ENCODE measurements around the gene FAAP20.

FAAP20 gene

GRCh38 chr1:2163205-2163604, 31.4 kb downstream of the FAAP20 start:
- Histone ChIP-seq H3K9me3 (ENCODE audit: control insufficient read depth, insufficient read depth, low read depth, low read length) (peaks cover 3% of the 10 kb centered on the region; the same call in 1 of the 2 replicates), H3K27ac (ENCODE audit: low read depth, low read length) (no peak overlapping the region), H3K4me1 (ENCODE audit: control insufficient read depth, insufficient read depth, low read length) (peaks cover 4% of the 10 kb centered on the region; the same call in 1 of the 2 replicates), H3K27me3 (ENCODE audit: control insufficient read depth, insufficient read depth, low read length) (no peaks in the 10 kb centered on the region), H3K9ac (ENCODE audit: low read length) (no peak overlapping the region), H3K36me3 (ENCODE audit: control insufficient read depth, insufficient read depth, low read length) (peaks cover 24% of the 10 kb centered on the region), H3K4me3 (ENCODE audit: low read depth, low read length) (no peak overlapping the region)

DNA sequence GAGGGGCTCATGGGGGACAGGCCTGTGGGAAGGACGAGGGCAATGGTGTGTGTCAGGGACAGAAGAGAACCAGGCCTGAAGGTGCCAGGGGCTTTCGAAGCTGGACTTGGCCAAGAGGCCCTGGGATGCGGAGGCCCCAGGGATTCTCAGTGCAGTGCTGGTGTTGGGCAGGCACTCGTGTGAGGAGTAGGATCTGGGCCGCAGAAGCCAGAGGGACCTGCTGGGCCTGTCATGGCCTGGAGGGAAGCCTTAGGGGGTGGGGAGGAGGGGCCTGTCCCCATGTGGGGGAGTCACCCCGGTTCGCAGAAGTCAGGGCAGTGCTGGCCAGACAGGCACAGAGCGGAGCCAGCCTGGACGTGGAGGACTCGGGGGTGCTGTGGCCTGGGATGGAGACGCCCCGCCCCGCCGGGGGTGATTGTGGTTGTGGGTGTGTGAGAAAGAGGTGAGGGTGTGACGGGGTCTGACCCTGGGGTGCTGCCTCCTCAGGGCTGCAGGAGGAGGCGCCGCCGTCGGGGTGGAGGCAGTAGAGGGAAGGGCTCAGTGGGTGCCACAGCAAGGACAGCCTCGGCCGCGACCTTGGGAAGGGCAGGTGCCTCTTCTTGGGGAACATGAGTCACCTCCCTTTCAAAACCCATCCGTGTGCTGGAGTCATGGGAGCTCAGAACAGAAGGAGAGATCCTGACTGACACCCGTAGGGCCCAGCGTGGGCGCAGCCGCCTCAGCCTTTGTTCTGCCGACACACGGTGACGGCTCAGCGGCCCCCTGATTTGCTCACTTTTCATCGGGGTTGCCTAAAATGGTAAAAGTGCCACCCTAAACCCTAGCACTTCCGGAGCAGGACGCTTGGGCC, 33.9 kb downstream of the FAAP20 start:
- Histone ChIP-seq H3K27me3 (ENCODE audit: control insufficient read depth, insufficient read depth, low read length) (no peaks in the 10 kb centered on the region), H3K4me1 (ENCODE audit: control insufficient read depth, insufficient read depth, low read length) (peaks cover 4% of the 10 kb centered on the region; the same call in 1 of the 2 replicates), H3K9ac (ENCODE audit: low read length) (no peak overlapping the region), H3K36me3 (ENCODE audit: control insufficient read depth, insufficient read depth, low read length) (peaks cover 39% of the 10 kb centered on the region), H3K9me3 (ENCODE audit: control insufficient read depth, insufficient read depth, low read depth, low read length) (peaks cover 3% of the 10 kb centered on the region; the same call in 1 of the 2 replicates), H3K4me3 (ENCODE audit: low read depth, low read length) (no peak overlapping the region), H3K27ac (ENCODE audit: low read depth, low read length) (no peak overlapping the region)

DNA sequence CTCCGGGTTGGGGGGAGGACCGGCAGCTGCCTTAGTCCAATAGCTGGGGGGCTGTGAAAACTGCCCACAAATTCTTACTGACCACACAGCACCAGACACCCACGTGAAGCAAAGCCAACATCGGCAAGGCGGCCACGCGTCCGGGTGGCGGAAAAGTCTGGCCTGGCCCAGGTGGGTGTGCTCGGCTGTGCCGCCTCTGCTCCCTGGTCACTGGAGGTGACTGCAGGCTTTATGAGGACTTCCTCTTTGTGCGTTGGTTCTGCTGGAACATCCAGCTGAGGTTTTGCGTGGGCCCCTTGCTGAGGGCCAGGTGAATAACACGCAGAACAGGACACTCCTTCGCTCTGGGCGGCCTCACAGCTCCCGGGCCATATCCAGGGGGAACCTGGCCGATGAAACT, 35.4 kb downstream of the FAAP20 start:
- Histone ChIP-seq H3K27ac (ENCODE audit: low read depth, low read length) (no peak overlapping the region), H3K9ac (ENCODE audit: low read length) (no peak overlapping the region), H3K27me3 (ENCODE audit: control insufficient read depth, insufficient read depth, low read length) (no peaks in the 10 kb centered on the region), H3K9me3 (ENCODE audit: control insufficient read depth, insufficient read depth, low read depth, low read length) (peaks cover 3% of the 10 kb centered on the region; the same call in 1 of the 2 replicates), H3K4me3 (ENCODE audit: low read depth, low read length) (no peak overlapping the region), H3K36me3 (ENCODE audit: control insufficient read depth, insufficient read depth, low read length) (peaks cover 44% of the 10 kb centered on the region), H3K4me1 (ENCODE audit: control insufficient read depth, insufficient read depth, low read length) (no peaks in the 10 kb centered on the region)

GRCh38 chr1:2158272-2158671, 36.3 kb downstream of the FAAP20 start:
- no peaks in the 10 kb centered on the region for H3K4me1 ChIP-seq (ENCODE audit: control insufficient read depth, insufficient read depth, low read length)

DNA sequence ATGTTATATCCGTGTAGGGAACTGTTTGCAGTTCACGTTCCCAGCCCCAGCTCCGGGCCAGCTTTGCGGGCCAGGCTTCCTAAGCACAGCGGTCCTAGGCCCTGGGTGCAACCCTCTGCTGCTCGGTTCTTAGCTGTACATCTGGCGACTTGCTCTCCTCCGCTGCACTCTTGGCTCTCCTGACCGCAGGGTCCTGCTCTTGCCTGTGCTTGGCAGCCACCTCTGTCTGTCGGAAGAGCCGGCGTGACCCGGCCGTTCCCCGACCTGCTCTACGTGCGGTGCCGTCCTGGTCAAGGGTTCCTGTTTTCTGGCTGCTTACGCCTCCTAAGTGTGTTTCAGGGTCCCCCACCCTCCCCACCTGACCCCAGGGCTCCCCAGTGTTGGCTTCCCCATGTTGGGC, 36.7 kb downstream of the FAAP20 start:
- Histone ChIP-seq H3K36me3 (ENCODE audit: control insufficient read depth, insufficient read depth, low read length) (peaks cover 47% of the 10 kb centered on the region), H3K27me3 (ENCODE audit: control insufficient read depth, insufficient read depth, low read length) (no peaks in the 10 kb centered on the region), H3K4me3 (ENCODE audit: low read depth, low read length) (no peak overlapping the region), H3K9ac (ENCODE audit: low read length) (no peak overlapping the region), H3K4me1 (ENCODE audit: control insufficient read depth, insufficient read depth, low read length) (no peaks in the 10 kb centered on the region), H3K9me3 (ENCODE audit: control insufficient read depth, insufficient read depth, low read depth, low read length) (peaks cover under 1% of the 10 kb centered on the region; the same call in 1 of the 2 replicates), H3K27ac (ENCODE audit: low read depth, low read length) (no peak overlapping the region)

More at GRCh38 chr1:2158272-2158671, 36.3 kb downstream of the FAAP20 start:
- Histone ChIP-seq H3K27me3 (ENCODE audit: control insufficient read depth, insufficient read depth, low read length) (no peaks in the 10 kb centered on the region), H3K9me3 (ENCODE audit: control insufficient read depth, insufficient read depth, low read depth, low read length) (peaks cover 3% of the 10 kb centered on the region; the same call in 1 of the 2 replicates), H3K27ac (ENCODE audit: low read depth, low read length) (no peak overlapping the region), H3K4me3 (ENCODE audit: low read depth, low read length) (no peak overlapping the region), H3K36me3 (ENCODE audit: control insufficient read depth, insufficient read depth, low read length) (peaks cover 48% of the 10 kb centered on the region), H3K9ac (ENCODE audit: low read length) (no peak overlapping the region)

DNA sequence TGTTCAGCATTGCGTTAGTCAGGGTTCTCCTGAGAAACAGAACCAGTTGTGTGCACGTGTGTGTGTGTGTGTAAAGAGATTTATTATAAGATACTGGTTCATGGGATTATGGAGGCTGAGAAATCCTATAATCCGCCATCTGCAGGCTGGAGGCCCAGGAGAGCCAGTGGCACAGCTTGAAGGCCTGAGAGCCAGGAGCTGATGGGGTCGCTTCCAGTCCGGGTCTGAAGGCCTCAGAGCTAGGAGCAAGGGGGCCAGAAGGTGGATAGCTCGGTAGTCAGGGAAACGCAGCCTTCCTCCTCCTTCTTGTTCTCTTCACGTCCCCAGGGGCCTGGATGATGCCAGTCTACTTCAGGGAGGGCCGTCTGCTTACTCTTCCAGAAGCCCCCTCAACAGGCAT, 37.7 kb downstream of the FAAP20 start:
- Histone ChIP-seq H3K9me3 (ENCODE audit: control insufficient read depth, insufficient read depth, low read depth, low read length) (no peaks in the 10 kb centered on the region), H3K27ac (ENCODE audit: low read depth, low read length) (no peak overlapping the region), H3K27me3 (ENCODE audit: control insufficient read depth, insufficient read depth, low read length) (no peaks in the 10 kb centered on the region), H3K9ac (ENCODE audit: low read length) (no peak overlapping the region), H3K4me3 (ENCODE audit: low read depth, low read length) (no peak overlapping the region), H3K36me3 (ENCODE audit: control insufficient read depth, insufficient read depth, low read length) (peaks cover 51% of the 10 kb centered on the region), H3K4me1 (ENCODE audit: control insufficient read depth, insufficient read depth, low read length) (no peaks in the 10 kb centered on the region)

DNA sequence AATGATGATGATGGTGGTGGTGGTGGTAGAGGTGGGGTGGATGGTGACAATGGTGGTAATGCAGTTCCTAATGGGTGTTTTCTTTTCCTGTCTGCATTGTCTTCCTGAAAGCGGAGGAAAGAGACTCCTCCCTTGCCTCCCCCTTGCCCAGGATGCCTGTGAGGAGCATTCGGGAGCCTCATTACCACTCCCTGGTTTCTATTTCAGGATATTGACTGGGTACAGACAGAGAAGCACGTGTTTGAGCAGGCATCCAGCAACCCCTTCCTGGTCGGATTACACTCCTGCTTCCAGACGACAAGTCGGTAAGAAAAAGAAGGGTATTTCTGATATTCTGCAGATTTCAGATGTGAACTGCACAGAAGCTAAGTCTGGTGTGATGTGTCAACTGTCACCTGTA, 38.8 kb downstream of the FAAP20 start:
- Histone ChIP-seq H3K27ac (ENCODE audit: low read depth, low read length) (no peak overlapping the region), H3K9ac (ENCODE audit: low read length) (no peak overlapping the region), H3K9me3 (ENCODE audit: control insufficient read depth, insufficient read depth, low read depth, low read length) (no peaks in the 10 kb centered on the region), H3K36me3 (ENCODE audit: control insufficient read depth, insufficient read depth, low read length) (peaks cover 58% of the 10 kb centered on the region), H3K27me3 (ENCODE audit: control insufficient read depth, insufficient read depth, low read length) (no peaks in the 10 kb centered on the region), H3K4me1 (ENCODE audit: control insufficient read depth, insufficient read depth, low read length) (no peaks in the 10 kb centered on the region), H3K4me3 (ENCODE audit: low read depth, low read length) (no peak overlapping the region)

DNA sequence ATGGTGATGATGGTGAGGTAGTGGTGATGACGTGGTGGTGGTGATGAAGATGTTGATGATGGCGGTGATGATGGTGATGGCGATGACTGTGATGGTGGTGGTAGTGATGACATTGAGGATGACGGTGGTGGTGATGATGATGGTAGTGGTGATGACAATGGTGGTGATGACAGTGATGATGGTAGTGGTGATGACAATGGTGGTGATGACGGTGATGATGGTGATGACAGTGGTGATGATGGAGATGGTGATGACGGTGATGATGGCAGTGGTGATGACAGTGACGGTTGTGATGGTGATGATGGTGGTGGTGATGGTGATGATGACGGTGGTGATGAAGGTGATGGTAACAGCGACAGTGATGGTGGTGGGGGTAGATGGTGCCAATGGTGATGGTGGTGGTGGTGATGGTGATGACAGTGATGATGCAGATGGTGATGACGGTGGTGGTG, 39.4 kb downstream of the FAAP20 start:
- Histone ChIP-seq H3K4me3 (ENCODE audit: low read depth, low read length) (no peak overlapping the region), H3K9ac (ENCODE audit: low read length) (no peak overlapping the region), H3K4me1 (ENCODE audit: control insufficient read depth, insufficient read depth, low read length) (no peaks in the 10 kb centered on the region), H3K9me3 (ENCODE audit: control insufficient read depth, insufficient read depth, low read depth, low read length) (no peaks in the 10 kb centered on the region), H3K36me3 (ENCODE audit: control insufficient read depth, insufficient read depth, low read length) (peaks cover 62% of the 10 kb centered on the region), H3K27ac (ENCODE audit: low read depth, low read length) (no peak overlapping the region), H3K27me3 (ENCODE audit: control insufficient read depth, insufficient read depth, low read length) (no peaks in the 10 kb centered on the region)

GRCh38 chr1:2154022-2154421, 40.5 kb downstream of the FAAP20 start:
- Histone ChIP-seq H3K27ac (ENCODE audit: low read depth, low read length) (no peak overlapping the region), H3K9me3 (ENCODE audit: control insufficient read depth, insufficient read depth, low read depth, low read length) (no peaks in the 10 kb centered on the region), H3K4me3 (ENCODE audit: low read depth, low read length) (no peak overlapping the region), H3K4me1 (ENCODE audit: control insufficient read depth, insufficient read depth, low read length) (no peaks in the 10 kb centered on the region), H3K9ac (ENCODE audit: low read length) (no peak overlapping the region), H3K36me3 (ENCODE audit: control insufficient read depth, insufficient read depth, low read length) (peaks cover 56% of the 10 kb centered on the region), H3K27me3 (ENCODE audit: control insufficient read depth, insufficient read depth, low read length) (no peaks in the 10 kb centered on the region)

DNA sequence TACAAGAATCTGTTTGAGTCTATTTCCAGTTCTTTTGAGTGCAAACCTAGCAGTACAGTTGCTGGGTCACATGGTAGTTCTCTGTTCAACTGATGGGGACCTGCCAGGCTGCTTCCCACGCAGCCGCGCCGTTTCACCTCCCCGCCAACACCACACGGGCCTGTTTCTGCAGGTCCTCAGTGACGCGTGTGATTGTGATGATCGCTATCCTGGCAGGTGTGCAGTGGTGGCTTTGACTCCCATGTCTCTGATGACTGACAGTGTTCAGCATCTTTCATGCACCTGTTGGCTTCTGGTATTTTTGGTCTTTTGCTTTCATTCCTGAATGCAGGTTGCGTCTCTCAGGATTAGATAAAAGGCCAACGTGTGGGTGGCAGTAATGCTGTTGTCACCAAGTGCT, 41.6 kb downstream of the FAAP20 start:
- H3K4me1 ChIP-seq (ENCODE audit: control insufficient read depth, insufficient read depth, low read length), result no peaks in the 10 kb centered on the region
- H3K36me3 ChIP-seq (ENCODE audit: control insufficient read depth, insufficient read depth, low read length), result peaks cover 62% of the 10 kb centered on the region
- H3K27ac ChIP-seq (ENCODE audit: low read depth, low read length), result no peak overlapping the region
- H3K4me3 ChIP-seq (ENCODE audit: low read depth, low read length), result no peak overlapping the region
- H3K27me3 ChIP-seq (ENCODE audit: control insufficient read depth, insufficient read depth, low read length), result no peaks in the 10 kb centered on the region
- no peak overlapping the region for H3K9ac ChIP-seq (ENCODE audit: low read length)
- no peaks in the 10 kb centered on the region for H3K9me3 ChIP-seq (ENCODE audit: control insufficient read depth, insufficient read depth, low read depth, low read length)

GRCh38 chr1:2151911-2152310, 42.7 kb downstream of the FAAP20 start:
- H3K4me3 ChIP-seq (ENCODE audit: low read depth, low read length), result no peak overlapping the region
- H3K4me1 ChIP-seq (ENCODE audit: control insufficient read depth, insufficient read depth, low read length), result no peaks in the 10 kb centered on the region
- no peaks in the 10 kb centered on the region for H3K27me3 ChIP-seq (ENCODE audit: control insufficient read depth, insufficient read depth, low read length)
- no peak overlapping the region for H3K9ac ChIP-seq (ENCODE audit: low read length)
- H3K36me3 ChIP-seq (ENCODE audit: control insufficient read depth, insufficient read depth, low read length), result peaks cover 69% of the 10 kb centered on the region
- no peak overlapping the region for H3K27ac ChIP-seq (ENCODE audit: low read depth, low read length)
- no peaks in the 10 kb centered on the region for H3K9me3 ChIP-seq (ENCODE audit: control insufficient read depth, insufficient read depth, low read depth, low read length)
